GM12878 (cell line): ENCODE measurements around the gene RASL12. TPM values are rescaled to one million over a fixed set of nuclear protein-coding genes. Genes with fewer than 3 reads are reported as not detected.
A peak's percentile ranks its signal among the peaks of the same experiment; 100 is the strongest.

Experiments used
- ATAC-seq: fragments of 200-7000 bp; cut with Tn5 transposase; 3 replicates; pipeline ENCODE4 v1.9.1; 2020; ENCODE audit warnings: mild to moderate bottlenecking, moderate library complexity
- BruUV-seq: library from RNA; stranded (reverse); fragments of 400-500 nt; replicated peaks from 2 replicates; lab custom pipeline; 2021; lab: Mats Ljungman, UMichigan
- CTCF ChIA-PET: fragments of 300-600 bp; sonication (Branson Sonifier 250); formaldehyde crosslinking; extraction: SDS; loops from one replicate; lab custom pipeline; 2021; ENCODE audit warnings: inconsistent platforms; lab: Yijun Ruan, JAX
- POLR2A ChIA-PET: fragments of 350-600 bp; formaldehyde crosslinking; extraction: SDS; loops from one replicate; lab custom pipeline; 2021; ENCODE audit warnings: inconsistent platforms; lab: Charles Lee
- RAD21 ChIA-PET: fragments of 300-600 bp; sonication (Branson Sonifier 250); formaldehyde crosslinking; loops from one replicate; lab custom pipeline; 2023; ENCODE audit warnings: antibody characterized with exemption; ENCODE audit not compliant: unreplicated experiment; lab: Charles Lee
- SMC1A ChIA-PET: fragments of 300-600 bp; sonication (Branson Sonifier 250); formaldehyde crosslinking; loops from one replicate; lab custom pipeline; 2023; ENCODE audit not compliant: unreplicated experiment, uncharacterized antibody; lab: Charles Lee
- DNase-seq: peaks from one replicate; pipeline ENCODE4 v3.0.0-alpha.2; 2011; ENCODE audit warnings: low read depth, low spot score
- FAIRE-seq: peaks from 3 replicates; lab custom pipeline; 2011; peaks lifted over from hg19 to GRCh38; lab: Jason Lieb, UNC
- H2AFZ ChIP-seq: 2 replicates; pipeline ENCODE4 v1.6.0; 2011; ENCODE audit warnings: low read depth, low read length, control low read depth; ENCODE audit not compliant: control insufficient read depth
- H3K27ac ChIP-seq: 2 replicates; pipeline ENCODE4 v1.5.1; 2011; ENCODE audit warnings: control low read depth; ENCODE audit not compliant: control insufficient read depth, insufficient read depth
- H3K27me3 ChIP-seq, 2 experiments: replicated peaks in 1 of 2; 2 replicates each; pipeline versions ENCODE4 v1.6.0 to v1.6.1; 2011; ENCODE audit warnings: low read length in 1 of 2; ENCODE audit not compliant: control insufficient read depth in 2 of 2, insufficient read depth in 2 of 2
- H3K36me3 ChIP-seq, 2 experiments: 2 replicates each; pipeline ENCODE4 v1.5.1; 2011; ENCODE audit warnings: low read length in 1 of 2; ENCODE audit not compliant: control insufficient read depth in 2 of 2, insufficient read depth in 2 of 2
- H3K4me1 ChIP-seq: 2 replicates; pipeline ENCODE4 v1.6.1; 2011; ENCODE audit warnings: mild to moderate bottlenecking, low read length, moderate library complexity, mixed read lengths; ENCODE audit not compliant: control insufficient read depth, insufficient read depth
- H3K4me2 ChIP-seq: 2 replicates; pipeline ENCODE4 v1.6.0; 2011; ENCODE audit warnings: control low read depth; ENCODE audit not compliant: control insufficient read depth, insufficient read depth
- H3K4me3 ChIP-seq: fragments of 200-600 bp; sonication (generic); 2 replicates; pipeline ENCODE4 v1.5.1; 2016
- H3K79me2 ChIP-seq: 2 replicates; pipeline ENCODE4 v1.6.0; 2011; ENCODE audit warnings: low read length; ENCODE audit not compliant: control insufficient read depth, insufficient read depth
- H3K9ac ChIP-seq: 2 replicates; pipeline ENCODE4 v1.8.0; 2011; ENCODE audit warnings: low read length, control low read depth, mixed read lengths; ENCODE audit not compliant: control insufficient read depth, insufficient read depth
- H3K9me3 ChIP-seq: replicated peaks from 3 replicates; pipeline ENCODE4 v1.5.1; 2011; ENCODE audit warnings: mild to moderate bottlenecking, low read length; ENCODE audit not compliant: control insufficient read depth, insufficient read depth
- H4K20me1 ChIP-seq: 2 replicates; pipeline ENCODE4 v1.6.0; 2011; ENCODE audit not compliant: control insufficient read depth, insufficient read depth
- ATF7 ChIP-seq: fragments of 450-650 bp; IDR thresholded peaks from 2 replicates; pipeline ENCODE4 v1.6.1; 2016; ENCODE audit warnings: low read depth, mild to moderate bottlenecking
- CEBPZ ChIP-seq: fragments of 150-350 bp; IDR thresholded peaks from 2 replicates; pipeline ENCODE4 v1.6.1; 2016; ENCODE audit warnings: low read depth, low read length
- E4F1 ChIP-seq: fragments of 450-650 bp; IDR thresholded peaks from 2 replicates; pipeline ENCODE4 v1.6.1; 2018; ENCODE audit warnings: borderline replicate concordance, mild to moderate bottlenecking; ENCODE audit not compliant: partially characterized antibody
- EGR1 ChIP-seq, 2 experiments: IDR thresholded peaks; 1 replicate in 1 of 2; 2 replicates in 1 of 2; pipeline ENCODE4 v1.6.1; 2011 to 2012; ENCODE audit warnings: low read depth in 2 of 2, low read length in 2 of 2, borderline replicate concordance in 1 of 2, mild to moderate bottlenecking in 1 of 2, moderate library complexity in 1 of 2
- NKRF ChIP-seq: fragments of 450-650 bp; conservative IDR thresholded peaks from 2 replicates; pipeline ENCODE4 v1.6.1; 2017; ENCODE audit warnings: mild to moderate bottlenecking, moderate library complexity
- PML ChIP-seq: IDR thresholded peaks from 2 replicates; pipeline ENCODE4 v1.6.1; 2012; ENCODE audit warnings: low read length, inconsistent platforms
- POU2F2 ChIP-seq: IDR thresholded peaks from 3 replicates; pipeline ENCODE4 v1.6.1; 2011; ENCODE audit warnings: low read depth, mild to moderate bottlenecking, low read length, borderline replicate concordance
- RAD51 ChIP-seq: fragments of 450-650 bp; IDR thresholded peaks from 2 replicates; pipeline ENCODE4 v1.6.1; 2016; ENCODE audit warnings: moderate library complexity, mild to moderate bottlenecking, inconsistent platforms
- WRNIP1 ChIP-seq: IDR thresholded peaks from 2 replicates; pipeline ENCODE4 v1.6.1; 2011; ENCODE audit warnings: low read depth, low read length, improper control_type of control experiment, borderline replicate concordance
- ZNF207 ChIP-seq: fragments of 450-650 bp; IDR thresholded peaks from 2 replicates; pipeline ENCODE4 v1.6.1; 2014; ENCODE audit warnings: antibody characterized with exemption, mild to moderate bottlenecking, borderline replicate concordance
- WGBS: methylation state at CpG from one replicate; pipeline ENCODE4 v1.1.6; 2016; ENCODE audit warnings: low lambda C conversion rate; ENCODE audit not compliant: insufficient replicate concordance, insufficient coverage; ENCODE audit errors: missing lambda C conversion rate; 5-methylcytosine and 5-hydroxymethylcytosine counted together
- in situ Hi-C: fragments of 300-500 bp; cut with MboI; formaldehyde crosslinking; loops from 9 replicates; pipeline ENCODE4 v1.14.3; 2018; ENCODE audit warnings: mixed read lengths
- intact Hi-C: fragments of 100-400 bp; cut with micrococcal nuclease; formaldehyde crosslinking; loops from one replicate; pipeline ENCODE4 v1.14.2; 2022; ENCODE audit not compliant: unreplicated experiment
- polyA plus RNA-seq, 11 experiments: library from polyadenylated mRNA; depleted of rRNA in 4 of 11; unstranded in 6 of 11; stranded (reverse) in 5 of 11; fragments of >200 nt; fragmentation: Nextera tagmentation in 4 of 11; fragmentation: Illumina TruSeq in 1 of 11; extraction: Ambion mirVana in 4 of 11; extraction: Trizol in 1 of 11; gene quantifications; 1 replicate in 1 of 11; 2 replicates in 10 of 11; pipeline versions ENCODE4 v1.2.1 to v1.2.3, GENCODE V29; 2011 to 2016; ENCODE audit warnings: inconsistent platforms in 2 of 11, missing spikeins in 2 of 11, low read depth in 1 of 11
- total RNA-seq, 4 experiments: library from RNA; depleted of rRNA in 3 of 4; stranded (reverse); fragments of >200 nt in 3 of 4; fragmentation: Illumina TruSeq in 1 of 4; extraction: Trizol in 1 of 4; gene quantifications; 2 replicates each; pipeline versions ENCODE4 v1.2.1 to v1.2.3, GENCODE V29; 2013 to 2021

Gene RASL12
- total and polyA plus RNA-seq, 10 of the 15 experiments (the other 5 are each of a cell fraction or from before 2014, with no cell fraction given), result 0.06 to 0.10 TPM; not detected in 8

GRCh38 chr15:65056868-65057548, 10.8 kb downstream of the RASL12 start:
- no peak overlapping the region for H3K4me3 ChIP-seq
- SMC1A ChIA-PET, result interaction anchor here (0.6 to 1.2 kb wide), 3 partner anchors 9 to 214 kb away, joined by 3 to 5 read pairs (median 3); no protein-coding TSS in a partner anchor
- H3K79me2 ChIP-seq, result no peaks in the 10 kb centered on the region
- intact Hi-C loops, result no loop called here
- H4K20me1 ChIP-seq, result no peaks in the 10 kb centered on the region
- no peak overlapping the region for H2AFZ ChIP-seq
- POLR2A ChIA-PET, result no interaction called here
- WGBS, result 43% methylated on average over 8 of the region's 8 CpGs
- no peak for FAIRE-seq
- RAD21 ChIA-PET, result interaction anchor here (3.5 kb wide), 1 partner anchor 23 kb away, joined by 15 read pairs; no protein-coding TSS in a partner anchor
- no peak overlapping the region for H3K27ac ChIP-seq
- H3K36me3 ChIP-seq, result no peaks in the 10 kb centered on the region
- no peak for ATAC-seq
- no TSS peak for BruUV-seq
- no peak overlapping the region for H3K9ac ChIP-seq
- H3K27me3 ChIP-seq, result no peaks in the 10 kb centered on the region
- DNase-seq, result no peak
- no peak overlapping the region for H3K4me2 ChIP-seq
- no peaks in the 10 kb centered on the region for H3K4me1 ChIP-seq
- in situ Hi-C loops, result no loop called here
- CTCF ChIA-PET, result interaction anchor here (0.5 to 3.1 kb wide), 8 partner anchors 9 to 329 kb away, joined by 3 to 18 read pairs (median 4); no protein-coding TSS in a partner anchor
- no peaks in the 10 kb centered on the region for H3K9me3 ChIP-seq
- TF ChIP-seq NKRF (no peak), EGR1 (IDR thresholded peaks at IDR 0.05; ENCODE audit: borderline replicate concordance in 1 of 2, low read depth in 2 of 2, low read length in 2 of 2) (no peak), WRNIP1 (no peak), CEBPZ (no peak), RAD51 (peak; percentile 27; the same call in 1 of the 2 replicates), ZNF207 (no peak), PML (no peak), ATF7 (no peak), E4F1 (no peak), POU2F2 (no peak)
